Activated CD8-positive, alpha-beta memory T cell treated with anti-CD3 and anti-CD28 coated beads, Interleukin-2, amount 50 U/mL, for 24 hours (primary cell): ENCODE data around the gene CYSTM1.

Experiments used
- DNase-seq: peaks from one replicate; pipeline ENCODE4 v3.0.0-alpha.2; 2020; ENCODE audit errors: extremely low read depth

Gene CYSTM1

DNA sequence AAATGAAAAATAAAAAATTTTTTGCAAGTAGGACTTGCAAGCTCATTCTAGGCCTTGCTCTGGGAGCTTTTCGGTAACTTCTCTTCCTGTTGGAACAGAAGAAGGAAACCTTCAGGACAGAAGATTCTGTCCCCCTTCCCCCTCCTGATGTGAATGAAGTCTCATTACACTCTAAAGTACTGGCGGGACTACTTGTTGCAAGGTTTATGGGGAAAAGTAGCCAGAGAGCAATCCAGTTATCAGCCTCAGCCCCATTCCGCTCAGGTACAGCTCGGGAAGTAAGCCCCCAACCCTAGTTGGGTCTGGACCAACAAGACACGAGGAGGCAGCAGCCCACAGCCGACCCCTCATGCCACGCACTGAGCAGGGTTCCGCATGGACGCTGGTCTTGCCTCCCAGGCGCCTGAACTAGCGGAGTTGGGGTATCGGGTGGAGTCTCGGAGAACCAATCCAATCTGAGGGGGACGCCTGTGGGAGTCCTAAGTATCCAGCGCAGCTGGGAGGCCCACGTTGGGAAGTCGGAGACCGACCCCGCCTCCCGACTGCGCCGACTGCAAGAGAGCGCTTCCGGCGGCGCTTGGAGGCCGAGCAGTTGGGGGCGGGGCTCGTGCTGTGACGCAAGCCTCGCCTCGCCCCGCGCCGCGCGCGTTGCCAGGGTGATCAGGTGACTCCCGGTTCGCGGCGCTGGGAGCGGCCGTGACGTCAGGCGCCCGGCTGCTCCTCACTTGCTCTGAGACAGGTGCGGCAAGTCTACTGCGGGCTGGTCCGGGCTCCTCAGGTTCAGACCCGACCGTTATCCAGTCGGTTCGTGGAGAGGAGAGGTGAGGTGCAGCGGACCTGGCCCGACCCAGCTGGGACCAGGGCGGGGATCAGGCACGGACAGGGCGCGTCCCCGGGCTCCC lies at the start of gene CYSTM1:
Gene CYSTM1, plus strand, starts transcription at position 724 of the 902 bp plus-strand sequence. CDS start 19,278 bp downstream, outside the sequence.
- DNase-seq, result peak; percentile 76

- no peak for DNase-seq
Measured at GRCh38 chr5:140125637-140126036, 49.4 kb upstream of the CYSTM1 start, which contains the start of gene IGIP. TSS of gene IGIP (plus strand) at chr5:140125937. CDS start at chr5:140128477, 2,540 bp downstream.

DNA sequence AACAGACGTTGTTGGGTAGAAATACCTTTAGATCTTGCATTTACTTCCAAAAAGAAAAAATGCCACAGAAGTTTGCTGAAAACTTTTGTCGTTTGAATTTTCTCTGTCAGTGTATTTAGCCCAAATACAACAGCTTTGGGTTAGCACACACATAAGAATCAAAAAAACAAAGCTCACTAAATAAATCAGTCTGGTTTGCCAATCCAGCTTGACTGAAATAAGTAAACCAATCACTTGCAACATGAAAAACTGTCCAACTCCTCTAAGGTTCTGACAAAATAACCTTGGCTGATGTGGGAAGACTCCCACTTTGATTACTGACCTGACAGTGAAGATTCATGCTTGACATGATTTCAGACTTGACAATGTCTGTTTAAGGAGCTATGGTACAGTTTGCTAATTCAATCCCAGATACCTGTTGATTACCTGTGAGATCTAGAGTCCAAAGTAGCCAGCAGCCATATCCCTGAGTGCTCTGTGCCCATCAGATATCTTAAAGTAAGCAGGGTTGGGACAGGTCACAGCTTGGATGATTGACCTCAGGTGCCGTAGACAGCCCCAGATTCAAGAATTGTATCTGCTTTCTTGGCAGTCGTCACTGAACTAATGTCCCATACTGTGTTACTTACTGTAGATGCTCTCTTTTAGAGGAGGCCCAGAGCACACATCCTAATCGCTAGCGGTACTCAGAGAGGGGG lies 48.5 kb upstream of the CYSTM1 start:
- DNase-seq, result no peak

- no peak for DNase-seq
Measured at GRCh38 chr5:140128376-140128775, 46.6 kb upstream of the CYSTM1 start.

DNA sequence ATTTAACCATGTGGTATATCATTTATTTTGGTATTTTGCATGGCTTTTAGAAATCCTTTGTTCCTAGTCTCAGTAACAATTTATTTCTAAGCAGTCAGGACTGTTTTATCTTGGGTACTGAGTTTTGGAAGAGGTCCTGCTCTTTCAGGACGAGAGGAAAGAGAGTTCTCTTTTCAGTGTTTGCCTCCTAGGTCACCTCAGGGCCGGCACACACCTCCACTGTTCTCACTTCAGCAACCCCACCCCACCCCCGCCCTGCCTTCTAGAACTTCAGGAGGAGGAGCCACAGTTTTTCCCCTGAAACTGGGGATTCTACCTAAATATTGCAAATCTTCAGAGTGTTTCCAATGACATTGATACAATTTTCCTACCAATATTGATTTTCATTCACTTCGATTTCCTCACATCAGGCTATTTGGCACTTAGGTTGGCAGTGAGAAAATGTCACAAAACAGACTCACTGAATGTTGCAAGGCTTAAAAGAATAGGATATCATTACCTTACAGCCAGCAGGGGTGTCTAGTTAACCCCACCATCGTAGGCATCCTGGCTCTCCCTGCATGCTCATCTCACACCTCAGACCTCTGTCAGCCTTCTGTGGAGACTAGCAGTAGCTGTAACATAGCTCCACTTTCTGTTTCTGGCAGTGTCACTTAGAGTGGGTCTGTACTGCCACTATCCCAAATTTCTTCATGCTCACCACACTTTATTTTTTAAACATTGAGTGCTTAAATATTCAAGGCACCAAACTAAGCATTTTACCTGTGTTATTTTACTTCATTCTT lies 43.8 kb upstream of the CYSTM1 start:
- DNase-seq, result no peak

DNA sequence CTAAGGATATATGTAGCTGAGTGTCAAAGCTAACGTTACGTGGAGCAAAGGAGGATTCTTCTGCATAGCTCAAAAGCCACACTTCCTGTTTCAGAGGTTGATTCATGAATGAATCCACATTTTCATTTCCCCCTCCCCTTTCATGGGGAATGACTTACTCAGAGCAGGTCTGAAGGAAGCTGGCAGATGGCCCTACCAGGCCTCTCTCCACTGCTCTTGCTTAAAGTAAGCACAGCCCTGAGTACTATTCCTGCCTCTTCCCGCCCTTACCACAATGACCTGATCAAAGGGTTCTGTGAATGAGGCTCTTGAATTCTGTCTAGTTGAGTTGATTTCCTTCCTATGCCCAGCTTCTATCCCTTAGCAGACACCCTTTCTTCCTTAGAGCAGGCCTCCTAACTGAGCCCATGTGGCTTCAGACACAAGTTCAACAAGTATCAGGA lies 43.0 kb upstream of the CYSTM1 start:
- DNase-seq, result no peak

GRCh38 chr5:140133514-140134167 lies 41.3 kb upstream of the CYSTM1 start:
- DNase-seq, result no peak

DNA sequence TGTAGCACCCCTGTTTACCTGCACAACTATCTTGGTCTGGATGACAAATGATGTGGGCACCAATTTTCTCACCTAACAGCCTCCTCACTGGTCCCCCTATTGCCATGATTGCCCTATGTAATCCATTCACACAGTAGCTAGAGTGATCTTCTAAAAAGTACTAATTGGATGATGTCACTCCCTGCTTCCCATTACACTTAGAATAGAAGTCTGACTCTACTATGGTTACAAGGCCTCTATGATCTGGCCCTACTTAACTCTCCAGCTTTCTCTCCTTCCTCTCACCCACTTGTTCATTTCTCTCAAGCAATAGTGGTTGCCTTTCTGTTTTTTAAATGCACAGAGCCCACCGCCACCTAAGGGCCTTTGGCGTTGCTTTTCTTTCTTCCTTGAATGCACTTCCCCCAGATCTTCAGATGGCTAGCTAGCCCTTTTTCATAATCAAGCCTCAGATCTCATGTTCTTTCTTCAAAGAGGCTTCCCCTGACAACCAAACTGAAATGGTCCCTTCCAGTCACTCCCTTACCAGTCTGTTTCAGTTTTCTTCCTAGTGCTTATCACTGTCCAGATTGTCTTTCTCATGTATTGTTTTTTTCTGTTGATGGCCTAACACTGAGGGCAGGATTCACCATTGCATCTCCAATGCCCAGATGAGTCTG lies 40.6 kb upstream of the CYSTM1 start:
- no peak for DNase-seq

GRCh38 chr5:140135127-140135526 lies 39.9 kb upstream of the CYSTM1 start:
- DNase-seq, result no peak

DNA sequence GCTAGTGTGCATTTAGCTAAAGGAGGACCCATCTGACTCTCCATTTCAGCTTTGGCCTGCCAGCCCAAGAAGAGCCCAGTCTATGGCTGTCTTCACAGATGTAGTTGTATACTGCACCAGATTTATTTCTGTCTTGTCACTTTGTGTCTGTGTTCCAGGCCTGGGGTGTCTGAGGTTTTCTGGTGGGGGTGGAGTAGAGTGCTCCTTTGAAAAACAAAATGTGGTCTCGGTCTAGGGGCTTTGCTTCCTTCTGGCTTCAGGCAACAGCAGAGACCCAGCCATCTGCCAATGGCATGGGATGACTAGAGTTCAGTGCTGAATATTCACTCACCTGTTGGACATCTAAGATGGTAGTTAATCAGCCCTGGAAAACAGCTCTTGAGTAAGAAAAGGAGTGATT lies 38.4 kb upstream of the CYSTM1 start:
- DNase-seq, result no peak

DNA sequence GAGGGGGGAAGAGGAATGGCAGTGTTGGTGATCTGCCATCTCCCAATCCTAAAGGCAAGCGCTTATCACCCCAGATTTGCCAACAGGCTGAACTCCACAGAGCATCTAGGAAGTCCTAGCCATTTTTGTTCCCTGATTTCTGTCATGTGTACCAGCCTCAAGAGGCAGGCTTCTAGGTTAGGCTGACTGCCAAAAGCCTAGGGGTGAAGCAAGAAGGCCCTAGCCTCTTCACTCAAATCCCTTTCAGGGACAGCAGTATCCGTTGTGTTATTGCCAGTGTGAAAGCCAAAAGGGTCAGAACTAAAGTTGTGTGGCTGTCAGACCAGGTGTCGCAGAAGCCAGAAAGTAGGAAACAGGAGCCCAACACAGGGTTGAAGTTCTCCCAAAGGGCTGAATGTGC lies 34.6 kb upstream of the CYSTM1 start:
- no peak for DNase-seq

DNA sequence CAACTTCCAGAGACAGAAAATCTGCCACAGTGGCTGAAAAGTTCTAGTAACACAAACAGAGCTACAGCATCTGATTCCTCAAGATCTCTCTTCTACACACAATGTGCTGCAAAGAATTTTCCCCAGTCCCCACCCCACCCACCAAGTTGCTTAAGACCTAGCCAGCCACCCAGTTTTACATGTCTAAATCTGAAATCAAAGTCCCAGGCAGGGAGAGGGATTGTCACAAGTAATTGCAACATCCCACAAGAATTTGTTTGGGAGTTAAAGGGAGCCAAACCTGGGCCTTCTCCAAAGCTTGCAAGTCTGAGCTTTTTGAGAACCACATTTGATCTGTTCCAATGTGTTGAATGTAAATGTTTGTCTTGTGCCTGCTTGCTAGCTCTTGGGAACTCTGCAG lies 33.7 kb upstream of the CYSTM1 start:
- no peak for DNase-seq

DNA sequence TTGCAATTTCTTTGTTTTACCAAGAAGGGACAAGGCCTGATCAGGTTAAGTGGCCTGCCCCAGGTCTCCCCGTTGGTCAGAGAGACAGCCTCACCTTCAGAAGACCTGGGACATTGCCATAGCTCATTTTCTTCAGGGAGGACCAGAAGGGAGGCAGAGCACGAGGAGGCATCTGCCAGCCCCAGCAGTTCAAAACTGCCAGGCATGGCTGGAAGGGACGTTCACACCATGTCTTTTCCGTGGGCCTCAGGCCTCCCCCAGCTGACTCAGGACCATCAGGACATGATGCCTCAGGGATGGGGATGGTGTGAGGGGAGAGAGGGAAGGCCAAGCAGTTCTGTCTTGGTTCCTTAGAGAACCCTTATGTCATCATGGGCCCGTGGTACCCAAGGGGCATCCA lies 32.7 kb upstream of the CYSTM1 start:
- DNase-seq, result no peak

- no peak for DNase-seq
Measured at GRCh38 chr5:140142856-140143255, 32.1 kb upstream of the CYSTM1 start.

- no peak for DNase-seq
Measured at GRCh38 chr5:140143521-140144258, 31.3 kb upstream of the CYSTM1 start.

DNA sequence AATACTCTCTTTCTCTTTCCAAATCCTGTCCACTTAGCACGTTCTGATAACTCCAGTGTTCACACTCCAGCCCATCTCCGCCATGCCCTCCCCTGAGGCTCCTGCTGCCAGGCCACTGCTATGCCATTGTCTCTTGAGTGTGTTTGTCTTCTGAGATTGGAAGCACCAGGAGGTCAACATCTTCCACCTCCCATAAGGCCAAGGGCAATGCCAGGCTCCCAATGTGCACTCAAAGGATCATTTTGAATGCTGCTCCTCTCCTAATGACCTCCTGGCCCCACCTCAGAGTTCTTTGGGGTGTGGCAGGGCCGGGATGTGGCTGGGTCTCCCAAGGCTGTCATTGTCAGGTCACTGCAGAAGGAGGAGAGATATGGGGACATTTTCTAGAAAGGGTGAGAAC lies 29.7 kb upstream of the CYSTM1 start:
- DNase-seq, result no peak

DNA sequence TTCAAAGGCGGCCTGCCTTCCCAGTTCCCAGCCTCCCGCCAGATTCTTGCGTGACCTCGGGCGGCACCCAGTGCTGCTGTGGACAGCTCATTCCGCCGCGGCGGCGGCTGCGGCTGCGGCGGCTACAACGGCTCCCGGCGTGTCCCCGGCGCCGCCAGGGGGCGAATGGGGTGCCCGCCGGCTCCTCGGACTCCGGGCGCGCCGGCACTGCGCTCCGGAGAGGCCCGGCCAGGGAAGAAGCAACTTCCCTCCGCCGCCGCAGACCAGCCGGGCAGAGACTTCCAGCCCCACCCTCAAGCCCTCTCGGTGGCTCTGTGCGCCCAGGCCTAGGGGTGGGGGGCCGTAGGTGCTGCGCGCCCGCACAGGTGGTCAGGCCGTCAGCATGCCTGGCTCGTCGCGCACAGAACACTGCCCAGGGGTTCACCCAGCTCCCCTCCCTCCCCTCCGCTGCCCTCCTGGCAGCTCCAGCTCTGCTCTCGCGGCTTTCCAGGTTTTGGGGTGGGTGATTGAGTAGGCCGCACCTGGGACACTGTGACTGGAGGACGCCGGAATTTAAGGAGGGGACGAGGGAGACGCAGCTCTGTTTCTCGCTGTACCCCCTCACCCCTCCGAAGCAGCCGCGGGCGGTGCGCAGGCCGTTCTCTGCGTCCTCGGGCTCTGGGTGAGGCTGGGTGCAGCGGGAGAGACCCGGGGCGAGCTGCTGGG lies 29.0 kb upstream of the CYSTM1 start:
- no peak for DNase-seq

DNA sequence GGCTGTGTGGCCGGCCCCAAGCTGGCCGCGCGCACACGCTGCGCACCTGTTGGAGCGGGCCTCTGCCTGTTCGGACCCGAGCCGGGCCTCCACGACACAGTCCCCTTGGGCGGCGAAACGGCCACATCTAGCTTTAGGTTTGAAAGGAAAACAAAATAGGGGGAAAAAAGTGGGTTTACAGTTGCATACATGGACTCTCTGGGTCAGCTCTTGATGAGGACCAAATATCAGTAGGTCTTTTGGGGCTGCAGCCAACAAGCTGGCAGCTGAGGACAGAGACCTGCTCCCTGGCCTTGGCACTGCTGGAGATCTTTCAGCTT lies 28.5 kb upstream of the CYSTM1 start:
- no peak for DNase-seq

DNA sequence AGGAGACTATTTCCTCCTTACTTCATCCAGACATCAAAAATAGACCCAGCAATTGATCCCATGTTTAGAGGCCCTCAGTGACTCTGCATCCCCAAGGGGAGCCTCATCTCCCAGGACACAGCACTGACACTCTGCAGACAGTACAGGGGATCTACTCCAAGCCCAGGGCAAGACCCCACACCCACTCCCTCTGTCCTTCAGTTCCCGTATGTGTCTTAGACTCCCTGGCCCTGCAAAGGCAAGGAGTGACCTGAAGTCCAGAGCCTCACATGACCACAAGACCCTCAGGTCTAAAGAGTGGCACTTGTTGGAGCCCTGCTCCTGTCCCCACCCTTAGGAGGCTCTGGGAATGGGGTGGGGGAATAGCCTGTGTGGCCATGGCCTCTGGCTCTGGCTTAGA lies 27.5 kb upstream of the CYSTM1 start:
- DNase-seq, result no peak

DNA sequence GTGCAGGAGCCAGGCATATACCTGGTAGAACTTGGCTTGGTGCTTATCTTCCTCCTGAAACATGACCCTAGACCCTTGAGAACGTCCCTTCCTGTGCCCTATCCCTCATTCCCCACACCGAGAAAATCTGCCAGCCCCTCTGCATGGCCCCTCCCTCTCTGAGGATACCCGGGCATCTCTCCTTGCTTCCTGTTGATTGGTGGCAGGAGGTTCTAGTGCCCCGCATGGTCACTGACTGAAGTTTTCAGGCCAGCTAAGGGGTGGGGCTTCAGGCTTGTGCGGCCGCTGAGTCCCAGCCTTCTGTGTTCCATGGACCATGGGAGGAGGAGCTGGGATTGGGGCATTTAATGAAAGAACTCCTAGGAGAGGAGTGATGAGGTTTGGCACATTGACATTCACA lies 26.5 kb upstream of the CYSTM1 start:
- no peak for DNase-seq
